Panc1 (cell line): ENCODE measurements around the gene OSBPL5. TPM values are rescaled to one million over a fixed set of nuclear protein-coding genes. Genes with fewer than 3 reads are reported as not detected.

ENCODE experiments used
- ATAC-seq: fragments of 200-7000 bp; cut with Tn5 transposase; 2 replicates; pipeline ENCODE4 v1.9.1; 2020; ENCODE audit warnings: mild to moderate bottlenecking, moderate library complexity
- BruUV-seq: library from RNA; stranded (reverse); fragments of 400-500 nt; replicated peaks from 2 replicates; lab custom pipeline; 2021; lab: Mats Ljungman, UMichigan
- CTCF ChIA-PET: fragments of 300-600 bp; sonication (Branson Sonifier 250); formaldehyde crosslinking; loops from one replicate; lab custom pipeline; 2022; ENCODE audit warnings: antibody characterized with exemption; lab: Charles Lee
- POLR2A ChIA-PET: fragments of 300-600 bp; sonication (Branson Sonifier 250); formaldehyde crosslinking; loops from one replicate; lab custom pipeline; 2022; ENCODE audit warnings: antibody characterized with exemption; lab: Charles Lee
- DNase-seq: peaks from one replicate; pipeline ENCODE4 v3.0.0-alpha.2; 2010; ENCODE audit warnings: low read depth, low spot score
- H3K27ac ChIP-seq: 2 replicates; pipeline ENCODE4 v1.5.1; 2011; ENCODE audit warnings: mild to moderate bottlenecking, low read length, inconsistent platforms
- H3K27me3 ChIP-seq: fragments of 200-500 bp; sonication (Bioruptor generic); 2 replicates; pipeline ENCODE4 v1.6.0; 2014; ENCODE audit warnings: low read length, inconsistent platforms; ENCODE audit not compliant: control insufficient read depth, insufficient read depth
- H3K36me3 ChIP-seq: fragments of 200-500 bp; sonication (Bioruptor generic); 2 replicates; pipeline ENCODE4 v1.5.1; 2014; ENCODE audit warnings: inconsistent platforms, mild to moderate bottlenecking, low read length, moderate library complexity; ENCODE audit not compliant: control insufficient read depth, insufficient read depth
- H3K4me1 ChIP-seq: 2 replicates; pipeline ENCODE4 v1.5.1; 2011; ENCODE audit warnings: inconsistent platforms, mild to moderate bottlenecking, low read length, moderate library complexity; ENCODE audit not compliant: control insufficient read depth, insufficient read depth
- H3K4me3 ChIP-seq, 2 experiments: 2 replicates each; pipeline ENCODE4 v1.5.1; 2011 to 2012; ENCODE audit warnings: low read depth in 2 of 2, low read length in 2 of 2, mild to moderate bottlenecking in 2 of 2, inconsistent platforms in 1 of 2, moderate library complexity in 1 of 2
- H3K9me3 ChIP-seq: fragments of 200-500 bp; sonication (Bioruptor generic); 2 replicates; pipeline ENCODE4 v1.5.1; 2014; ENCODE audit warnings: low read depth, mild to moderate bottlenecking, inconsistent platforms, low read length, moderate library complexity; ENCODE audit not compliant: control insufficient read depth, insufficient read depth
- CTCF ChIP-seq: fragments of 450-650 bp; IDR thresholded peaks from 2 replicates; pipeline ENCODE4 v1.5.1; 2017; ENCODE audit warnings: mild to moderate bottlenecking
- POLR2AphosphoS5 ChIP-seq: IDR thresholded peaks from 2 replicates; pipeline ENCODE4 v1.6.1; 2012; ENCODE audit warnings: mild to moderate bottlenecking, low read depth, low read length, moderate library complexity
- SIN3A ChIP-seq: IDR thresholded peaks from 2 replicates; pipeline ENCODE4 v1.6.1; 2012; ENCODE audit warnings: low read depth, mild to moderate bottlenecking, low read length, moderate library complexity, borderline replicate concordance; ENCODE audit not compliant: insufficient read depth
- TCF7L2 ChIP-seq: IDR thresholded peaks from 2 replicates; pipeline ENCODE4 v1.6.1; 2011; ENCODE audit warnings: mild to moderate bottlenecking, low read depth, low read length, inconsistent platforms
- in situ Hi-C: cut with HindIII; loops from 2 replicates; pipeline ENCODE4 v1.10.0; 2016; ENCODE audit warnings: low sequenced_read_pairs, low pct_unique_long_range_greater_than_20kb
- intact Hi-C: fragments of 100-400 bp; cut with micrococcal nuclease; formaldehyde crosslinking; loops from one replicate; pipeline ENCODE4 v1.10.0; 2022; ENCODE audit not compliant: unreplicated experiment
- total RNA-seq: library from RNA; stranded (reverse); gene quantifications from one replicate; pipeline ENCODE4 v1.2.1, GENCODE V29; 2021; ENCODE audit not compliant: unreplicated experiment
- TF ChIP-seq, protein P1 (sequence below), 2 experiments: IDR thresholded peaks; 2 replicates each; pipeline ENCODE4 v1.6.1; 2011 to 2012; ENCODE audit warnings: low read depth in 2 of 2, control low read depth in 1 of 2, low read length in 1 of 2, mild to moderate bottlenecking in 1 of 2, moderate library complexity in 1 of 2; ENCODE audit not compliant: insufficient read depth in 1 of 2

OSBPL5 gene
- total RNA-seq, 1 experiment from 2014 or later, result 20.2 TPM

- ATAC-seq (no peak), DNase-seq (no peak)
- ChIA-PET POLR2A (no interaction called here), CTCF (interaction anchor here (1.1 to 1.3 kb wide), 2 partner anchors 48 to 113 kb away, joined by 4 read pairs; partner anchors contain the start of gene PHLDA2)
- no TSS peak for BruUV-seq
- intact Hi-C loops (no loop called here), in situ Hi-C loops (no loop called here)
- TF ChIP-seq TCF7L2 (no peak), POLR2AphosphoS5 (no peak), CTCF (no peak), SIN3A (no peak)
- TF ChIP-seq, protein P1, sequence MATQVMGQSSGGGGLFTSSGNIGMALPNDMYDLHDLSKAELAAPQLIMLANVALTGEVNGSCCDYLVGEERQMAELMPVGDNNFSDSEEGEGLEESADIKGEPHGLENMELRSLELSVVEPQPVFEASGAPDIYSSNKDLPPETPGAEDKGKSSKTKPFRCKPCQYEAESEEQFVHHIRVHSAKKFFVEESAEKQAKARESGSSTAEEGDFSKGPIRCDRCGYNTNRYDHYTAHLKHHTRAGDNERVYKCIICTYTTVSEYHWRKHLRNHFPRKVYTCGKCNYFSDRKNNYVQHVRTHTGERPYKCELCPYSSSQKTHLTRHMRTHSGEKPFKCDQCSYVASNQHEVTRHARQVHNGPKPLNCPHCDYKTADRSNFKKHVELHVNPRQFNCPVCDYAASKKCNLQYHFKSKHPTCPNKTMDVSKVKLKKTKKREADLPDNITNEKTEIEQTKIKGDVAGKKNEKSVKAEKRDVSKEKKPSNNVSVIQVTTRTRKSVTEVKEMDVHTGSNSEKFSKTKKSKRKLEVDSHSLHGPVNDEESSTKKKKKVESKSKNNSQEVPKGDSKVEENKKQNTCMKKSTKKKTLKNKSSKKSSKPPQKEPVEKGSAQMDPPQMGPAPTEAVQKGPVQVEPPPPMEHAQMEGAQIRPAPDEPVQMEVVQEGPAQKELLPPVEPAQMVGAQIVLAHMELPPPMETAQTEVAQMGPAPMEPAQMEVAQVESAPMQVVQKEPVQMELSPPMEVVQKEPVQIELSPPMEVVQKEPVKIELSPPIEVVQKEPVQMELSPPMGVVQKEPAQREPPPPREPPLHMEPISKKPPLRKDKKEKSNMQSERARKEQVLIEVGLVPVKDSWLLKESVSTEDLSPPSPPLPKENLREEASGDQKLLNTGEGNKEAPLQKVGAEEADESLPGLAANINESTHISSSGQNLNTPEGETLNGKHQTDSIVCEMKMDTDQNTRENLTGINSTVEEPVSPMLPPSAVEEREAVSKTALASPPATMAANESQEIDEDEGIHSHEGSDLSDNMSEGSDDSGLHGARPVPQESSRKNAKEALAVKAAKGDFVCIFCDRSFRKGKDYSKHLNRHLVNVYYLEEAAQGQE (IDR thresholded peaks at IDR 0.05; ENCODE audit: insufficient read depth in 1 of 2, low read depth in 2 of 2, low read length in 1 of 2), result no peak
- Histone ChIP-seq H3K36me3 (peaks cover 35% of the 10 kb centered on the region), H3K27ac (no peak overlapping the region), H3K9me3 (no peaks in the 10 kb centered on the region), H3K4me3 (no peak overlapping the region), H3K27me3 (no peaks in the 10 kb centered on the region), H3K4me1 (peaks cover 16% of the 10 kb centered on the region)
Measured at GRCh38 chr11:3043315-3043871, 121.7 kb downstream of the OSBPL5 start.

- Histone ChIP-seq H3K27ac (no peak overlapping the region), H3K9me3 (no peaks in the 10 kb centered on the region), H3K4me3 (no peak overlapping the region), H3K27me3 (no peaks in the 10 kb centered on the region), H3K4me1 (peaks cover 16% of the 10 kb centered on the region), H3K36me3 (peaks cover 40% of the 10 kb centered on the region)
- intact Hi-C loops, result no loop called here
- TF ChIP-seq, protein P1 (IDR thresholded peaks at IDR 0.05; ENCODE audit: insufficient read depth in 1 of 2, low read depth in 2 of 2, low read length in 1 of 2), result no peak
- TF ChIP-seq TCF7L2 (no peak), POLR2AphosphoS5 (no peak), SIN3A (no peak), CTCF (no peak)
- ATAC-seq (no peak), DNase-seq (no peak)
- in situ Hi-C loops, result no loop called here
- ChIA-PET POLR2A (no interaction called here), CTCF (interaction anchor here (1.1 to 1.3 kb wide), 2 partner anchors 49 to 113 kb away, joined by 4 read pairs; partner anchors contain the start of gene PHLDA2)
- no TSS peak for BruUV-seq
Measured at GRCh38 chr11:3042496-3043314, 122.4 kb downstream of the OSBPL5 start.
